ENCODE measurements around the gene TBX21.

The TBX21 gene, protein sequence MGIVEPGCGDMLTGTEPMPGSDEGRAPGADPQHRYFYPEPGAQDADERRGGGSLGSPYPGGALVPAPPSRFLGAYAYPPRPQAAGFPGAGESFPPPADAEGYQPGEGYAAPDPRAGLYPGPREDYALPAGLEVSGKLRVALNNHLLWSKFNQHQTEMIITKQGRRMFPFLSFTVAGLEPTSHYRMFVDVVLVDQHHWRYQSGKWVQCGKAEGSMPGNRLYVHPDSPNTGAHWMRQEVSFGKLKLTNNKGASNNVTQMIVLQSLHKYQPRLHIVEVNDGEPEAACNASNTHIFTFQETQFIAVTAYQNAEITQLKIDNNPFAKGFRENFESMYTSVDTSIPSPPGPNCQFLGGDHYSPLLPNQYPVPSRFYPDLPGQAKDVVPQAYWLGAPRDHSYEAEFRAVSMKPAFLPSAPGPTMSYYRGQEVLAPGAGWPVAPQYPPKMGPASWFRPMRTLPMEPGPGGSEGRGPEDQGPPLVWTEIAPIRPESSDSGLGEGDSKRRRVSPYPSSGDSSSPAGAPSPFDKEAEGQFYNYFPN
- long read RNA-seq, donor 1: 0 reads
- long read RNA-seq, donor 2: 0 reads
- long read RNA-seq, donor 3: 0 reads
- long read RNA-seq, donor 4: 0 reads
- long read RNA-seq, donor 5: 0 reads
- long read RNA-seq, donor 6: 0 reads
- long read RNA-seq, donor 7: 0 reads
- long read RNA-seq, donor 8: 0 reads

DNA sequence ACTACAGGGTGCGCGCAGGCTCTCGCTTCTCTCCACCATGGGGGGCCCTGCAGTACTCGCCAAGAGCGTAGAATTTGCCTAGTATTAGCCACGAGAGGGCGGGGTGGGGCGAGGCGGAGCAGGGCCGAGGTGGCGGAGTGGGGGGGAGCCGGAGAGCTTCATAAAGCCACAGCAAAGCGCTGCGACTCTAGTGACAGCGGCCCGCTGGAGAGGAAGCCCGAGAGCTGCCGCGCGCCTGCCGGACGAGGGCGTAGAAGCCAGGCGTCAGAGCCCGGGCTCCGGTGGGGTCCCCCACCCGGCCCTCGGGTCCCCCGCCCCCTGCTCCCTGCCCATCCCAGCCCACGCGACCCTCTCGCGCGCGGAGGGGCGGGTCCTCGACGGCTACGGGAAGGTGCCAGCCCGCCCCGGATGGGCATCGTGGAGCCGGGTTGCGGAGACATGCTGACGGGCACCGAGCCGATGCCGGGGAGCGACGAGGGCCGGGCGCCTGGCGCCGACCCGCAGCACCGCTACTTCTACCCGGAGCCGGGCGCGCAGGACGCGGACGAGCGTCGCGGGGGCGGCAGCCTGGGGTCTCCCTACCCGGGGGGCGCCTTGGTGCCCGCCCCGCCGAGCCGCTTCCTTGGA, at the start of gene TBX21:
Gene TBX21, plus strand, starts transcription at position 190 of the 627 bp plus-strand sequence. Its CDS starts 219 bp downstream, at position 409.
- DNase-seq: peak; percentile 55

DNA sequence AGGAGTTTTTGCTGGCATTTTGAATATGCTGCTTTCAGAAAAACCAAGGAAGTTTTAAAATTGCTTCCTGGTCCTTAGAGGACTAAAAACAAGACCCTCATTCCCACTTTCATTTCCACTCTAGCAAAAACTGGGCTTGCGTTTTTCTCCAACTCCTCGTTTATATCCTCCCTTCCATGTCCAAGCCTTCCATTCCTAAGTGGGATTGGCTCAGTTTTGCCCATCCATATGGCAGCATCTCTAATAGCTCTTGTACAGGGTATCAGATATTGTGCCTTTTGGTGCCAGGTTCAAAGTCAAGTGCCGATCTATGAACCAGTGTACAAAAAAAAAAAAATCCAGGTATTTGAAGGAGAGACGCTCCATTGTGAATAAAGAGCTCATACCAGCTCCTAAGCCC, 49.0 kb upstream of the TBX21 start:
- DNase-seq: no peak

DNA sequence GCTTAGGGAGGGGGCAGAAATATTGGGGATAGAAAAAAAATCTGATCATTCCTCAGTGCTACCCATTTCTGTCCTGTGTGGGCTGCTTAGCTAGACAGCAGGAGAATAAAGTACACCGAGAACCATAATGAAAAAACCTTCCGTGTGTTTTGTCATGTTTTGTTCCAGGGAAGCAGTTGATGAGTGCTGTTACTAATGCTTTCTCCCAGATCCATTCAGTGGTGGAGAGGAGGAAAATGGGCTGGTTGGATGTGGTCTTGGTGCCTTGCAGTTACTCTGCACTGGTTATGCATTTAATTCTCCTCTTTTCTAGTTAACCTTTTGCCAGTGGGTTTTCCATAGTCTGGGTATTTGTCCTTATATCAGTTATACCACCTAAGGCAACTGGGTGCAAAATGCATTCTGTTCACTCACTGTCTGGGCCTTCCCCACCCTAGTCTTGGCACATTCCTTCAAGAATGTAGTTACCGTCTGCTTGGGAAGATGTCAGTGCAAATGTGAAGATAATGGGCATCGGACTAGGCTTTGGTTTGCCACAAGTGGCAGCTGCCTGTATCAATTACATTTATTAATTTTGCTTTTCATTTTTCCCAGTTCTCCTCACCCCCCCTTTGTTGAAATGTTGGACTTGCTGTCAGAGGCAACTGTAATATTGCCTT, 48.4 kb upstream of the TBX21 start:
- DNase-seq: no peak

DNA sequence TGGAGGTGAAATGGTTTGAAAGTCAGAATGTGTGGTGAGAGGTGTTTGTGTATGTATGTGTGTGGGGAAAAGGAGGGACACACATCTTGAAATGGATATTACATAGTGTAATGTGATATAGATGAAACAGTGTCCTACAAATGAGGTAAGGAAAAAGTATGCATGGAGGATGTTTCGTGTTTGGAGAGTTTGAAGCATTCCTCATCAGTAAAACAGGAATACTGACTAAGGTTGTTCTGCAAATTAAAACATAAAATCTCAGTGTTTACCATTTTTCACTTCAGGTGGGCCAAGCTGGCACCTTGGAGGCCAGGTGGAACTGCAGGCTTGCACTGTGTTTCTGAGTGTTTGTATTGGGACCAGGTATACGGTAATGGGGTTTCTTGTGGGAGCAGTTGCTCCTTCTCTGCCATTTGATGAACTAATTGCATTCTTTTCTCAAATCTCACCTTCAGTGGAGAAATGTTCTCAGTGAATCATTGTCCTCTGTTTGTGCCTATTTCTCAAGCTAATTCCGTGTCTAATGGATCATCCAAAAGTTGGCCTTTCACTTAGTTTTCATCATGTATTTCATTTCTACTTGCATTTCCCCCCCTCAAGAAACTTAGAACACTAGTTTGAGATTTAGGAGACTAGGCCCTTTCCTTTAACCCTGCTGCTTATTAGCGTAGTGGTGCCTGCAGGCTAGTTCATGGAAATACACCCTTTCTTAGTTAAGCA, 47.3 kb upstream of the TBX21 start:
- DNase-seq: no peak

DNA sequence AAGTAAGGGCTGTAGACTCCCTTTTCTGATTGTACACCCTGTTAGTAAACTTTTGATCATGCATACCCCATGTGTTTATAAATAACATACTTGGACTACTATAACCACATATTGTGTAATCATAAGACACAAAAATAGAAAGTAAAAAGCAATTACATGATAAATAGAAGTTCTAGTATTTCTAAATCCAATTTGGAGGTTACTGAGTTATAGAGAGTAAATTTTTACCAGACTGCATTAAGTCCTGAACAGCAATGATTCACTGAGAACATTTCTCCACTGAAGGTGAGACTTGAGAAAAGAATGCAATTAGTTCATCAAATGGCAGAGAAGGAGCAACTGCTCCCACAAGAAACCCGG, 46.8 kb upstream of the TBX21 start:
- no peak for DNase-seq

DNA sequence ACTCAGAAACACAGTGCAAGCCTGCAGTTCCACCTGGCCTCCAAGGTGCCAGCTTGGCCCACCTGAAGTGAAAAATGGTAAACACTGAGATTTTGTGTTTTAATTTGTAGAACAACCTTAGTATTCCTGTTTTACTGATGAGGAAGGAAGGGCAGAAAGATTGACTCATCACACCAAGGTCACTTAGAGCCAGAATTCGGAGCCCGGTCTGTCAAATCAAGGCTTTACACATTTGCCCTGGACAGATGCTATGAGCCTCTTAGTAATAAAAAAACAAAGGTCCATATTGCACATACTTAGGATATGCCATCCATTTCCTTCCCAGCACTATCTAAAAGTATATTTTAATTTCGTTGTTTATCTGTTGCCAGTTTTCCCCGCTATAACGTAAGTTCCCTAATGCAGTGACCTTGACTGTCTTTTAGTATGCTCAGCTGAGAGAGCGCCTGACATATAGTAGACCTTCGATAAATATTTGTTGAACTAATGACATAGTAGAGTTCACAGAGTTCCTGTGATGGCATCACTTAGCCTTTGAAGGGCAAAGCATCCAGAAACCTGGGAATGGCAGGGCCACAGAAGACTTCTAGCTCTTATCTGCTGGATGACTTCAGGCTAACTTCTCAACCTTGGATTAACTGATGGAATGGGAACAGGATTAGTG, 46.2 kb upstream of the TBX21 start:
- DNase-seq: no peak

DNA sequence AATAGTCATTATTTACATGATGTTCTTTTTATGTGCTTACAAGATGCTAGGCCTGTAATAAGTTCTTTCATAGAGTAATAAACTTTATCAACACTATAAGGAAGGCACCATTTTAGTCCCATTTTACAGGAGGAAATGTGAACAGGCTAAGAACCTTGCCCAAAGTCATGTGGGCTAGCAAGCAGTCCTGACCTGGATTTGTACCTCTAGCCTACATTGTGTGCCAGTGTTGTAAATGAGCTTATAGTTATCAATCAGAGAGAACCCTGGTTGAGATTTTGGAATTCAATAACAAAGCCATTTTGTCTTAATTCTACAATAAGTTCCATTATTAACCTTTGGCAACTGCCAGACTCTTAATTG, 45.7 kb upstream of the TBX21 start:
- no peak for DNase-seq

DNA sequence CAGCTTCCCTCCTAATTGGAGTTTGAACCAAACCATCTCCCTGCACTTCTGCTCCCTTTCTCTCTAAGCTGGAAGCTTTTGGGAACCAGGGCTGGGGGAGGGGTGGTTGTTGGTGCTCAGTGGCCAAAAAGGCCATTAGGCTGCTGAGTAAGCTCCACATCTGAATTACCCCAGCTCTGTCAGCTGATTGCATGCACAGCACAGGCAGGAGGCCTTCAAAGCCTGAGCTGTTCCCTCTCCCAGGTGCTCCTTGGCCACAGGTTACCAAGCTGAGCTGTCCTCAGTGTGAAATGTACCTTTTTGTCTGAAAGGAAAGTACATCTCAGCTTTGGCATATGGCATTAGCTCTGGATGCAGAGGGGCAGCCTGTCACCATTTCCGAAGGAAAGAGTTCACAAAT, 45.3 kb upstream of the TBX21 start:
- DNase-seq: no peak

DNA sequence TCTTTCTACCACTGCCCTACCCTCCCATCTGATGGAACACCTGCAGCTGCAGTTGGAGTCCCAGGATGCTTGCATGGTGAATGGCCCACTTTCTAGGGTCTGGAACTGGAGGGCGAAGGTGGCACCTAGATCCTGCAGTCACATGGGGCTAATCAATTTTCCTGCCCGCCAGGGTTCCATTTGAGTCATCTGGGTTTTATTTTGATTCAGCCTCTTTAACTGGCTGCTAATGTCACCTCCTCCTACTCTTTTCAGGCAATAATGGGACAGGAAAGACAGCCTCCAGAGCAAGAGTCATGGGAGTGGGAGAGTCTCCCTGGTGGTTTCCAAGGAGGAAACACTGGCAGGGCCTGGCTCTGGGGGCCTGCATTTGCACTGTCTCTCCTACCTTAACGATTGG, 42.9 kb upstream of the TBX21 start:
- DNase-seq: no peak

DNA sequence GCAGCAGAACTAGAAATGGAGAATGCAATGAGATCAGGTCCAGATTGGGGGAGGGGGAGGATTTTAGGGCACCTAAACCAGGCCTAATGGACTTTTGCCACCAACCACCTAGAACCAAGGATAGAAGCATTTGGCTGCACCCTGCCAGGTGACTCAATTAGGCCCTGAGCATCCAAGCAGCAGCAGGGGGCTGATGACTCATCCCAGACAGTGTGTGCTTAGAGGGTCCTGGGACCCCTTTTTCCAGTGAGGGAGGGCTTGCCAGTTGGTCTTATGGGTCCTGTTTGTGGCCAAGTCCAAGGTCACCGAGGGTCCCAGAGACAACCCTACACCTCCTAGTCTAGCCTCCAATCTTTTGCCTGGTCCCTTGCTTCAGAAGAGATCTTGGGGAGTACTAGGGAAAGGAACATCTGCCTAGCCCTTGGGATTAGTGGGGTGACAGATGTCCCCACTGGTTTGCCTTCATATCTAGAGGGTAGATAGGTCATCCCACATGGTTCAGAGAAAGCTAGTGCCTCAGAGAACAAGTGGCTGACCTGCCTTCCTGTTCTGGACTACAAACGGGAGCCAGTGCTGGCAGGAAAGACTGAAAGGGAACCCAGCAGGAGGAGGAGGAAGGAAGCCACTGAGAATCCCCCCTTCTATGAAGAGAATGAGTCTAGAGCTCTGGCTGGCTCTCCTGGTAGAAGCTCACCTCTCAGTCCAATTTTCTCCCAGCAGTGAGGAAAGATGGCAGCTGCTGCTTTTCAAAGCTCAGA, 40.7 kb upstream of the TBX21 start:
- no peak for DNase-seq

DNA sequence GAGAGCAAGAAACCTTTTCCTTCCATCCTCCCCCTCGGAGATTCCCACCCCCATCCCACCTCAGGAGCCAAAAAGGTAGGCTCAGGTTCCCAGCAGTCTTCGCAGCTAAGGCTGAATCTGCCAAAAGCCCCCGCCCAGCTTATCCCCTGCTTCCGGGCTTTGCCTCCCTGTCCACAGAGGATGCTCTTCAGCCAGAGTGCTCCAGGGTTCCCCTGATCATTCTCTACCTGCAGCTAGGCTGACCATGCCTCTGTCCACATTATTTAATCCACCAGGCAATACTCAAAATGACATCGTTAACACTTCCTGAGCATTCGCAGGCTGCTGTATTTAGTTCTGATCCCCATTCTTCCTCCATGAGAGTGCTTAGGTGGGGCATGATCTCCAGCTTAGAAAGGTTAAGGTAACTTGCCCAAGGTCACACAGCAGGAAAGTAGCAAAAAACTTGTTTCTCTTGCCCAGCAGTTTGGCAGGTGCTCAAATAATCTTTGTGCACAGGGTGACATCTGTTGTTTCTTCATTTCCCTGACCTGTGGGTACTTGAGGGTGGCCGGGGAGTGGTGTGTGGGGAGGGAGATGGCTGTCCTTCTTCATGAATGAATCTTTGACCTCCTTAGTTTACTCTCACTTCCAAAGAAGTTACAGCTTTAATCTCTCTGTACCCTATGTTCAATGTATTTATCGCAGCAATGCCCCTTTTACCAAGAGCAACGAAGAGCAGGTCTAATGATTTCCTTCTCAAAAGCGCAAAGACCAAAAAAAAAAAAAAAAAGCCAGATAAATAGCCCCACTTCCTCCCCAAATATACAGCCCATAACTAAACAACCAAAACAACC, 39.9 kb upstream of the TBX21 start:
- DNase-seq: peak; percentile 3

DNA sequence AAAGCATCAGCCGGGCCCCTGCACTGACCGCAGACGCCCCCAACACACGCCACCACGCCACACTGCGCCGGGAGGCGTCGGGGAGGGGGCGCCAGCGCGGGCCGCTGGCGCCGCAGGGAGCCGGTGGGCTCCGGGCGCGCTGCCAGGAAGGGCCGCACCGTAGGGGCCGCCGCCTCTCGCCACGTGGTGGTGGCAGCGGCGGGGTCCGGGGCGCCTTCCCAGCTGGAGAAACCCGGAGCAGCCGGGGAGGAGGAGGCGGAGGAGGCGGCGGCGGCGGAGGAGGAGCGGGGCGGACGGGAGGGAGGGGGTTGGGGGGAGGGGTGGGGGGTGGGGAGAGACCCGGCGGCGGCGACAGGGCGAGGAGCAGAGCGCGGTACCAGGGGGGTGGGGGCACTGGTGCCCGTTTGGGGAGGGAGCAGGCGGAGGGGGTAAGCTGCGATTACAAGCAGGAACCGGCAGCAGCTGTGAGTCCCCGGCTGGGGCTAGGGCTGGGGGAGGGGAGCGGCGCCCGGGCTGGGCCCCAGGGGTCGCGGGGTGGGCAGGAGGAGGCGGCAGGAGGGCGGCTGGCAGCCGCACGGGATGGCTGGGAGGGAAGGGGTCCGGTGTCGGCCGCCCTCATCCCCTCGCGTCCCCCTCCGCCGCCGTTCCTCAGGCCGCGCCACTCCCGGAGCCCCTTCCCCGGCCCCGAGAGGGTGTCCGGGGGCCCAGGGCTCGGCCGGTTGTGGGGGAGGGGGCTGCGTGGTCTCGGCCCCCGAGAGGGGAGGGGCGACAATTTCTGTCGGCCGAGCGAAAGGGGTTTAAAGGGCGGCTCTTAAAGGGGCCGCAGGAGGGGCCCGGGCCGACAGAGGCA, 39.1 kb upstream of the TBX21 start, which contains the start of gene TBKBP1:
Gene TBKBP1, plus strand, starts transcription at position 431 of the 850 bp plus-strand sequence. CDS start 1,952 bp downstream, outside the sequence.
- peak; percentile 87 for DNase-seq

DNA sequence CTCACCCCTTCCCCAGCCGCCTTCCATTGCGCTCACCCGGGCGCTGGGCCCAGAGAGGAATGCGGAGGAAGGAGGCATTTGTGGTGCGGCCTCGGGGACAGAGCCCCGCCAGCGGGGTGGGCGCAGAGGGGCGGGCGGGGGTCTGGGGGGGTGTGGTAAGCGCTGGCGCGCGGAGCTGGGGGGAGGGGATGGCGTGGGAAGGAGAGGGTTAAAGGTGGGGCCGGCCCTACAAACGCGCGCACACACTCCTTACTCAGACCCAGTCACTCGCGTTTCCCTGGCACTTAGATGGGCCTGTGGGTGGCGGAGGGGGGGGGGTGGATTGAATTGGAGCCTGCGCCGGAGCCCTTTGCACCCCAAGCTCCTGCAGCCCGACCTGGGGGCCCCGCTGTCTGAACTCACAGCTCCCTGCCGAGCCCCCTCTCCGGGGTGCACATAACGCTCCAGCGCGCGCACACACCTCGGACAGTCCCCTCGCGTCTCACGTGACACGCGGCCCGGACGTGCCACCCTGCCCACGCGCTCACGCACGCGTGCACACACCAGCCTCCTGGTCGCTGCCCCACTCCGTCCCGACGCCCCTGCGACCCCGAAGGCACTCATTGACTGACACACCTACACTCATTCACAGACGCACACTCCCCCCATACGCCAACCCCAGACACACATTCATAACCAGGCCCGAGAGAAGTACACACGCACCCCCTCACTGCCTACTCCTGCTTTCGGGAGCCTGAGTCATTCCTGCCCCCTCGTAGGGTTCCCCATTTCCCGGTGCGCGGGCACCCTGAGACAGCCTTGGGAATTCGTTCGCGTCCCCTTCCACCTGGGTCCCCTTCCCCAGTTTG, 38.2 kb upstream of the TBX21 start:
- peak; percentile 76 for DNase-seq

DNA sequence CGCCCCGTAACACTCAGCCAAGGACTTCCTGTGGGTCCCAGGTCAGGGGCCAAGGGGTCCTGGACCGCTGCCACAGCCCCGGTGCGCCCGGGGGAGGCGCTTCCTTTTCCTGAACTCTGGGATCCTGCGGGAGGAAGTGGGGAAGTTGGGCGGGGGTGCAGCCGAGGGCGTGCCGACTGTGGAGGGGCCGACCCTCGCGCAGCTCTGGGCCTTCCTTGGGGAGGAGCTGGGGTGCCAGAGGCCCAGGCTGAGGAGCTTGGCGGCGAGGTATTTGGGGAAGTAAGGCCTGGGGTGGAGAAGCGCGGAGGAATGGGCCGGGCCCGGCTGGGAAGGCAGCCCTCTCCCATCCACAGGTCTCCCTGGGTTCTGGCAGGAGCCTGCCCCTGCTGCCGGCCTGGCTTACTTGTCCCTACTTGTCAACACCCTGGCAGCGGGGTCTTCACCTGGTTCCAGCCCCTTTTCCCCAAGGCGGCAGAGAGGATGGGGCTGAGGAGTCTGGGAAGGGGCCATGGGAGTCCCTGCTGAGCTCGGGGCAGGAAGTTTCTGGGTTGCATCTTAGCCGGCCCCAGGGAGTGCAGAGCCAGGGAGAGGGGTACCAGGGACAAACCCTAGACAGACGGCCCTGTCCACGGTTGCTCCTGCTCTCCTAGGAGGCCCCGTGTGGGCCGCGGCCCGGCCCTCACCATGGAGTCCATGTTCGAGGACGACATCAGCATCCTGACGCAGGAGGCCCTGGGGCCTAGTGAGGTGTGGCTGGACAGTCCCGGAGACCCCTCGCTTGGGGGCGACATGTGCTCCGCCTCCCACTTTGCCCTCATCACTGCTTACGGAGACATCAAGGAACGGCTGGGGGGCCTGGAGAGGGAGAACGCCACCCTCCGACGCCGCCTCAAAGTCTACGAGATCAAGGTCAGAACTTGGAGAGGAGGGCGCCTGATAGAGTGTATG, 37.3 kb upstream of the TBX21 start:
- peak; percentile 64 for DNase-seq

DNA sequence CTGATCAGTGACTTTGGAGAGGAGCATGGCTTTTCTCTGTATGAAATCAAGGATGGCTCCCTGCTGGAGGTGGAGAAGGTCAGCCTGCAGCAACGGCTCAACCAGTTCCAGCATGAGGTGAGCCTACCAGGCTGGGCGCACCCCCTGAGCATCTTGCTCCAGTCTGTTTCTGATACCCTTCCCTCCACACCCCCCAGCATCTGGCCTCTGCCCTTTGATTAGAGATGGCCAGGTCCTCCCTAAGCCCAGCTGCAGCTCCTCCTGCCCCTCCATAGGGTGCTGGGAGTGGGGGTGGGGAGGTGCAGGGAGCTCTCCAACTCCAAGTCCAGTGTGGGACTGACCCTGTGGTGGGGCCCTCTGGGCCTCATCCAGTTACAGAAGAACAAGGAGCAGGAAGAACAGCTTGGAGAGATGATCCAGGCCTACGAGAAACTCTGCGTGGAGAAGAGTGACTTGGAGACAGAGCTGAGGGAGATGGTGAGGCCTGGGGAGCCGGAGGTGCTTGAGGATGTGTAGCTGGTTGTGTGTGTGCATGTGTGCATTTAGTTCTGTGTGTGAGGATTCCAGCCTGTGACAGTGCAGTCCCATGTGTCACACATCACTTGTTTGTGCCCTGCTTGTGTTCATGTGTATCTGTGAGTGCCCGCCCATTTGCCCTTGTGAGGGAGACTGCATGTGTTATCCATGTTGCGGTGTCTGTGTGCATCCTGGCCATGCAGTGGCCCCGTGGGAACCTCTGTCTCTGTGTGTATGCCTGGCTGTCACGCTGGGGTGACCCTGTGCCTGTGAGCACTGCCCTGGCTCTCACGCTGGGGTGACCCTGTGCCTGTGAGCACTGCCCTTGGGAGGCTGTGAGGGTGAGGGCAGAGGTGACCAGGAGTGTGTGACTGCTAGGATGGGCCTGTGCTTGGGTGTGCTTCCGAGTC, 36.1 kb upstream of the TBX21 start:
- no peak for DNase-seq
